ENCODE data around the gene VPREB1.
A peak's percentile ranks its signal among the peaks of the same experiment; 100 is the strongest.
"Not testable (repeated sequence)": the region's sequence is repeated elsewhere in the genome, so short reads cannot be mapped to it uniquely, and the experiment has no call there.

Gene VPREB1

DNA sequence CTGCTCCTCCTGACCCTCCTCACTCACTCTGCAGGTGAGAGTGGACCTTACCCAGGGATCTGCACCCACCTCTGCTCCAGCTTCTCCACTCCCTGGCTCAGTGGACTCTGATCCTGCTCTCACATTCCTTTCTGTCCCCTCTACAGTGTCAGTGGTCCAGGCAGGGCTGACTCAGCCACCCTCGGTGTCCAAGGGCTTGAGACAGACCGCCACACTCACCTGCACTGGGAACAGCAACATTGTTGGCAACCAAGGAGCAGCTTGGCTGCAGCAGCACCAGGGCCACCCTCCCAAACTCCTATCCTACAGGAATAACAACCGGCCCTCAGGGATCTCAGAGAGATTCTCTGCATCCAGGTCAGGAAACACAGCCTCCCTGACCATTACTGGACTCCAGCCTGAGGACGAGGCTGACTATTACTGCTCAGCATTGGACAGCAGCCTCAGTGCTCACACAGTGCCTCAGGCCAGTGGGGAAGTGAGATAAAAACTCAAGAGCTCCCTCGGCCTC lies 29.7 kb upstream of the VPREB1 start:
- no peak for DNase-seq (ENCODE audit: low spot score)

DNA sequence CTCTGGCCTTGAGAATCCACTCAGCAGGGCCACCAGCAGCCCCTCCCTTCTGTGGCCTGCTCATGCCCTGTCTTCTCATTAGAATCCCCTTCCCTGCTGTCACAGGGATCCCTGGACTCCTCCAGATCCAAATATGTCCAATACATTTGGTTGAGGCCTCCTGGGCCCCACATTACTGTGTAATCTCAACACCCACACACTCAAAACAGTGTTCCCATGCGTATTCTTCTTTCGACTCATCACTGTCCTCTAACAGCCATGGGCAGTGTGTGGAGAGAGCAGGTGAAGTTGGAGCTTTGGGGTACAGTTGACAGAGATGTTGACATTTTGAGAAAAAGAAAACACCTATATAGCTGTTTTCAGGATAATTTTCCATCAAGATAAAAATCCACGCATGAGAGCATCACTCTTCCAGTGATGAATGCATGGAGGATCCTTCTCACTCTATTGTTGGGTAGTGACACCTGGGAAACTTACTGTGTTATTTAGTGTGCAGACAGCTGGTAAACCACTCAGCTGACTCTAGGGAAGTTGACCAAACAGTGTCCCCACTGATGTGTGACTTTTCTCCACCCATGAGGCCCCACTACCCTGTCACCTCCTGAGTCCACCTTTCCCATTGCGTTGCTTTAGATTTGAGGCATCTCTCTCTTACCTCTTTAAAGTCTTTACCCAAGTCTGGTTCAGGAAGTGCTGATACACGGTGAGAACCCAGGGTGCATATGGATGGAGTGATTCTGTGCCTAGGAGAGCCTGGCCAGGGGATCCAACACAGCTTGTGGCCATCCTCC lies 28.7 kb upstream of the VPREB1 start:
- DNase-seq (ENCODE audit: low spot score): no peak

DNA sequence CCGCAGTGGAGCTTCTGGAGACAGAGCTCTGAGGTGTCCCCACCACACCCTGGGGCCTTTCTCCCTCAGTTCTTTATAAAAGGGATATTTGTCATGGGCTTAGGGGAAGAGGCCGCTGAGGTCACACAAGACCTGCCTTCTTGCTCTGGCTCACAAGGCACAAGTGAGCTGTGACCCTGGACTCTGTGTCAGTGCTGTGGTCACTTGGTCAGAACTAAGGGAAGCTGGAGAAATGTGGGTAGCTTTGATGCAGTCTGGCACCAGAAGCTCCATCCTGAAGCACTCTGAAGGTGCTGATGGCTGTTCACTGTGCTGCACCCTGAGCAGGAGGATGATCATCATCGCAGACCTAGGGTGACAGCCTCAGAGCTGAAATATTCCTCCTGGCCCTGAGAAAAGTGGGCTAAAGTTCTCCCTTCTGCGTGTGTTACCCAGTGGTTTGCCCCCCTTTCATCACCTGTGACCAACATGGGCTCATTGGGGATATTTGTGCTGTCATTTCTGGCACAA lies 28.1 kb upstream of the VPREB1 start:
- DNase-seq (ENCODE audit: low spot score): no peak

DNA sequence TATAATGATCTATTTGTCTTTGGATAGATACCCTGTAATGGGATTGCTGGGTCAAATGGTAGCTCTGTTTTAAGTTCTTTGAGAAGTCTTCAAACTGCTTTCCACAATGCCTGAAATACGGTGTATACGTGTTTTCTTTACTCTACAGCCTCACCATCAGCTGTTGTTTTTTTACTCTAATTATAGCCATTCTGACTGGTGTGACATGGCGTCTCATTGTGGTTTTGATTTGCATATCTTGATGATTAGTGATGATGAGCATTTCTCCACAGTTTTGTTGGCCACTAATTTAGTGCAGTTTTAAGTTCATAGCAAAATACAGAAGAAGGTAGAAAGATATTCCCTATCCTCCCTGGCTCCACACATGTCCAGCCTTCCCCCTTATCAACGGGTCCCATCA lies 26.3 kb upstream of the VPREB1 start:
- no peak for DNase-seq (ENCODE audit: low spot score)

DNA sequence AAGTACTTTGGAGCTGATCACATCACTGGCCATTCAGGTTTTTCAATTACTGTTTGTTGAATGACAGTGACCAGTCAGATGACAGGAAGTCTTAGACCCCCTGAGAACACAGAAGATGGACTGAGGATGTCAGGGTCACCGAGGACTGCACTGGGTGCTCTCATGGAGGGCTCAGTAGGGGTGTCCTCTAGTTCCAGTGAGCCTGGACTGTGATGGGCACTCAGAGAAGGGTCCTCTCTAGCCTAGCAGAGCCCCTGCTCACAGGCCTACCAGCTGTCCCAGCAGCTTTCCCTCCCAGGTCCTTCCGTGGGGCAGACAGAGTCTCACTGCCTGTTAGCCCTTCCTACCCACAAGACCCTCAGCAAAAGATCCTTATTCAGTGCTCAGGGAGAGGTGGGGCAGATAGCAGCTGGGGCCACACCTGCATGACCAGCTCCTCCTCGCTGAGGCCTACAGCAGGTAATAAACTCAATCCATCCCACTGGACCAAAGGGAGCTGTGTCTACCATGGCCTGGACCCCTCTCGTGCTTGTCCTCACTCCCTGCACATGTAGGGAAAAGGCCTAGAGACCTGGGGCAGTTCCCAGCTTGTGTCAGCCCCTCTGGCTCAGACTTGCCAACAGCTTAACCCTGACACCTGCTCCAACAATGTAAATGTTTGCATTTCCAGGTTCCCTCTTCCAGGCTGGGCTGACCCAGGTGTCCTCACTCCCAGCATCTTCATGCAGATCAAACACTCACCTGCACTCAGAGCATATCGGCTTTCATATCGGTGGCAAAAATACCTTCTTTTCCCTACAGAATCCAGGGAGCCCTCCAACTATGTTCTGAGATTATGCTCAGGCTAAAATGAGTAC lies 25.2 kb upstream of the VPREB1 start:
- no peak for DNase-seq (ENCODE audit: low spot score)

DNA sequence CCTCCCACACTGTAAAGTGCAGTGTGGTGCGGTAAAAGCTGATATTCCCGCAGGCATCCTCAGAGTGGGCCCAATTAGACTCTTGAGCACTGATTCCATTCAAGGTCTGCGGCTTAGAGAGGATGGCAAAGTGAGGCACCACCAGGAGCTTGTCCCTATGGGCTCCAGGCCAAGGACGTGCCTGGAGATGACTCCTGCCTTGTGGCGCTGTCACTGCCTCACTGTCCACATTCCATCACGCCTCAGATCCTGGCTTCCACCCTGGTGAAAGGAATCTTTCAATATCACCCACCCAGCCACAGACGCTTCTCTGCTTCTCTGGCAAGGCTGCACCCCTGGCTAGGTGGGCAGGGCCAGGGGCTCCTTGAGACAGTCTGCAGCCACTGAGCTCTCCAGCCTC lies 23.5 kb upstream of the VPREB1 start:
- not testable (repeated sequence) for DNase-seq (ENCODE audit: low spot score)

DNA sequence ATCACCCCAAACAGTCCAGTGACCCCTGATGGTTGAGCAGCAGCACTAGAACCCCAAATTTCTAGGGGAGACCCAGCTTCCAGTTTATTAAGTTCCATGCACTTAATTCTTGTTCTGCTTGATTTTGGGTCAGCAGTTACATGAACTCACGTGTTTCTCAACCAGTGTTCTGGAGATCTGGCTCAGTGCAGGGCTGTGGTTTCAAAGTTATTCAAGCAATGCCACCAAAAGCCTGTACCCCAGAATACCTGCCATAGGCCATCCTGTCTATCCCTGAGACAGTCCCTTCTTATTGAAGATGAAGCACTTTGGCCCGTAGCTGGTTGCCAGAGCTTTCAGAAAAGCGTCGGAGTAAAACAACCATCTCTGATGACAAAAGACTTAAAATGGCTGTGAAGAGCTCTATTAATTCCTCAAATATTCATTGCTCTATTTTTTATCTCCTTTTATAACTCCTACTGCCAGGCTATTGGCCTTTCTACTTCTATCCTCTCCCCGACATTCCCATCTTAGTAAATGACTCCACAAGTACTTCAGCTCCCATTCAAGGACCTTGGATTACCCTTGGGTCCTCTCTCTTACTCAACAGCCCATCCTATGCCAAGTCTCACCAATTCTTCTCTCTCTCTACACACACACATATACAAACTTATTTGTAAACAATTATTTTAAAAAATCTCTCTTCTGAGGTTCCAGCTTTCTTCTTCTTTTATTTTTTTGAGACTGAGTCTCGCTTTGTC lies 18.0 kb upstream of the VPREB1 start:
- DNase-seq (ENCODE audit: low spot score): no peak

DNA sequence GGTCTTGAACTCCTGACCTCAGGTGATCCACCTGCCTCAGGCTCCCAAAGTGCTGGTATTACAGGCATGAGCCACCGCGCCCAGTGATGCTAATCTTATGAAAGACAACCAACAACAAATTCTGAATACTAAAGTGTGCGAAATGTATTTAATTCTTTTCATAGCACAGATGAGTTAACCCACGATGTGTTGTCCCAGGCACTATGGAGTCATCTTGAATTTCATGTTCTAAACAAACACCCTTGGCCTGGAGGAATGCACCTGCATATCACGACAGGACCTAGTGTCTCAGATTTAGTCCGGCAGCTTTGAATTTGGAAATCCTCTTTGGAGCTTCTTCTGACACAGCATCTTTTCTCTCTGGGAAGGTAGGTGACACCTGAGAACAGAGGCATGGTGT lies 16.2 kb upstream of the VPREB1 start:
- DNase-seq (ENCODE audit: low spot score): no peak

DNA sequence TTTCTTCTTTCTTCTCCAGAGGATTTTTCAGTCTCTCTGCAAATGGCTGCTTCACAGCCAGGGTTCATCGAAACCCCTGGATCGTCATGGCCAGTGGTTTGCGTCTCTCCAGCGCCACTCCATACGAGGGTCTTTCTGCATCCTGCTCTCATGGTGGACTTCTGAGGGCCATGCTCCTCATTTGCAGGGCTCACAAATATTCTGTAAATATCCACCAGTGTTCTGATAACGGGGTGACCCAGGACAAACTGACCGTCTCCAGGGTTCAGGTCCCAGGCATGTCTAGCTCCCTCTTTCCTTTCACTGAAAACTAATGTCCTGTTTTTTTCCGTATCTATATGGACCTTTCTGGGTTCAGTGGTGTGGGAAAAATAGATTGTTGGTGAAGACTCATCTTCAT lies 15.7 kb upstream of the VPREB1 start:
- DNase-seq (ENCODE audit: low spot score): no peak

DNA sequence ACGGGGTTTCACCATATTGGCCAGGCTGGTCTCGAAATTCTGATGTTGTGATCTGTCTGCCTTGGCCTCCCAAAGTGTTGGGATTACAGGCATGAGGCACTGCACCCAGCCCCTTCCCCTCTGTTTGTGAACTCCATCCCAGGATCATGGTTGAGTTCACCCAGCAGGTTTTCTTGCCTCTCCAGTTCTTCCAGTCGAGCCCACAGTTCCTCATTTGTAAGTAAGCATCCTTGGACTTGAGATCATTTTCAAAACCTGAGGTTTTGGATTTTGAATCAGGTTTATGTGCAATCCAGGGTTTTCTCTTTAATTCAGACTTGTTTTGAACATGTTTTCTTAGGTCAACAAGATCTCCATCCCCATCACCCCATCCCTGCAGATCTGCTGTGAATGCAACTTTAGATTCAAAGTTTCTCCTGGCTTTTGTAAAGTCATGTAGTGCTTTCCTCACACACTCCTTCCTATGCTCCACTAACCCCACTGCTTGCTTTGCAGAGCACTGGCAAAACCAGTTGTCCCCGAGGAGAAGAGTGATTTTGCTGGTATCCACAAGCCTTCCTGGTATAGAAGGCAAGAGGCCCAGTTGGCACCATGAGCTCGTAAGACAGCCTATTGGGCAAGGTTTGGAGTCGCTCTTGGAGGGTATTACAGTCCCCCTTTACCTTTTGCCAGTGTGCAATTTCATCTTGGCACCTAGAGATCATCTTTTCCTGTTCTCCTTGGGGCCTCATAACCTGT lies 14.7 kb upstream of the VPREB1 start:
- no peak for DNase-seq (ENCODE audit: low spot score)

DNA sequence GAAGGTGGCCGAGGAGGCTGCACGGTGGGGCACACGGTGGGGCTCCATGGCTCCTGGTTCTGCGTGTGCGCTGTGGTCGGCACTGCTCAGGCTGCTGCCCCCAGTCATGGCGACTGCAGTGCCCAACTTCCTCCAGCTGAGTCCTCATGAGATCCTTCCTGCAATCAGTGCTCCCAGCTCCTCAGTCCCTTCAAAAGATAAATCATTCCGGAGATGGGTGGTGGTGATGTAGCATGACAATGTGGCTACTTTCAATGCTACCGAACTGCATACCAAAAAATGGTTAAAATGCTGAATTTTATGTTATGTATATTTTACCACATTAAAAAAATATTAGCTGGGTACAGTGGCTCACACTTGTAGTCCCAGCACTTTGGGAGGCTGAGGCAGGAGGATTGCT lies 14.1 kb upstream of the VPREB1 start:
- no peak for DNase-seq (ENCODE audit: low spot score)

DNA sequence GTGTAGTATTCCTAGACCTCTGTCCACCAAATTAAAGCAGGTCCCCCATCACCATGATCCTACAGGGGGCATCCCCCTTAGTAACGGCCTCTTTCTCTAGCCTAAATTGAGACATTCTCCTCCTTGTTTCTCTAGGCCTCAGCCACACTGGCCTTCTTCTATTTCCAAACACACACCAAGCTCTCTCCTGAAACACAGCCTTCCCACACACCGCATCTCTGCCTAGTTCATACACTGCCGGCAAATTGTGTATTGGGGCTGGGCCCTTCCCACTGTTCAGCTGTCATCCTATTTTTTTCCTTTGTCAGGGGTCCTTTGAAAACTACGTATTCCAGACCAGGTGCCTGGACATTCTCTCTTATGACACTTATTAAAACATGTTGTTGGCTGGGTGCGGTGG lies 11.5 kb upstream of the VPREB1 start:
- DNase-seq (ENCODE audit: low spot score): no peak

DNA sequence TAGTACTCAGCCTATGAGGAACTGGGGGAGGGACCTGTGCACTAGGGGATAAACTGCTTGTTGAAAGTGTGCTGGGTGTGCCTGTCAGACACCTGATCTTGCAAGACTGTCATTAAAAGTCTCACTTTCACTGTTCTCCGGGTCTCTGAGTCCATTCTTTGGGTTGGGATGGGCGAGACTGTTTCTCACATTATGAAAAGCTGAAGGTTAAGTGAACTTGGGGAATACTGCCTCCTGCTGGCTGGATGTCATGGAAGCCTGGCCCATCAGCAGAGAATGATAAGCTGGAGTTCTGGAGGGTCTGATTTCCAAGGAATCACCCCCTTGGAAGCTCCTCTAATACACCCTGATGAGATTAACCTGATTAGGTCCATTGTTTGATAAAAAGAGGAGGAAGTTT lies 9.0 kb upstream of the VPREB1 start:
- peak; percentile 40 for DNase-seq (ENCODE audit: low spot score)

DNA sequence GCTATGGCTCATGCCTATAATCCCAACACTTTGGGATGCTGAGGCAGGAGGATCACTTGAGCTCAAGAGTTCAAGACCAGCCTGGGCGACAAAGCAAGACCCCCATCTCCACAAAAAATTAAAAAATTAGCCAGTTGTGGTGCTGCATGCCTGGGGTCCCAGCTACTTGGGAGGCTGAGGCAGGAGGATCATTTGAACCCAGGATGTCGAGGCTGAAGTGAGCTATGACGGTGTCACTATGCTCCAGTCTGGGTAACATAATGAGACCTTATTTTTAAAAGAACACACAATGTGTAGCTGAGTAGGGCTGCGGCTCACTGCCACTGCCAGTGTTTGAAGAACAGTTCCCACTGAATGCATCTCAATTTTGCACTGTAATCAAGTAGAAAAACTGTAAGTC lies 7.1 kb upstream of the VPREB1 start:
- DNase-seq (ENCODE audit: low spot score): no peak

DNA sequence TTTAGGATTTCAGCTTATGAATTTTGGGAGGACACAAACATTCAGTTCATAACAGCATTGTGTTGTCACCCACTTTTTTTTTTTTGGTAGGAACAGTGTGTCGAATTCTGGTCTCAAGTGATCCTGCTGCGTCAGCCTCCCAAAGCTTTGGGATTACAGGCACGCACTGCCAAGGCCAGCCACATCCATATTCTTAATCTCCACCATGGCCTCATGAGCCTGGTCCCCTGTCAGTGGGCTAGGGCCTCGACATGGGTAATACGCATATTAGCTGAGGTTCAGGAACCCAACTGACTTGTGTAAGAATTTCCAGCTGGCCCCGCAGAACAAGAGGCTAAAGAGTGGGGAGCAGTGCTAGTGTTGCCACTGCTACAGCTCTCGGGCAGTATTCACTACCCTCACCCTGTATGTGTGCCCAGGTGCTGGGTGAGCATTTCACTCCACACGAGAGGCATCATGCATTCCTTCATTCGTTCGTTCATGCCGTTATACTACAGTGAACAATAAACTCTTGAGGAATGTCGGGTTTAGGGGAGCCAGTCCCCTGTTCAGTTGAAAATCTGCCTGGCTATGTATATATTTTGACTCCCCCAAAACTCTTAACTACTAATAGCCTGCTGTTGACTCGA lies 5.2 kb upstream of the VPREB1 start:
- no peak for DNase-seq (ENCODE audit: low spot score)

DNA sequence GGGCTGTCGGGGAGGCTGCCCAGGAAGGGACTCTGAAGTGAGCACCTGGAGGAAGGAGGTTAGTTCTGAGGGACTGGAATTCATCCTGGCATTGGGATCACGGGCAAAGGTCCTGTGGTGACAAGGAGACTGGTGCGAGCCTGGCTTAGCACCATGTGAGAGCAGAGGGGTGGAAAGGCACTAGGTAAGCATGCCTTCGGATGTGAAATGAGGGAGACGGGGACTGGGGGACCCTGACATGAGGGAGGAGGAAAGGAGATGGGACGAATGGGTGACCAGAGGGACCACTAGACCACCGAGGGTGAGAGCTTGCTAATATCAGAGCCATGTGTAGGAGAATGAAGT lies 3.1 kb upstream of the VPREB1 start:
- no peak for DNase-seq (ENCODE audit: low spot score)

DNA sequence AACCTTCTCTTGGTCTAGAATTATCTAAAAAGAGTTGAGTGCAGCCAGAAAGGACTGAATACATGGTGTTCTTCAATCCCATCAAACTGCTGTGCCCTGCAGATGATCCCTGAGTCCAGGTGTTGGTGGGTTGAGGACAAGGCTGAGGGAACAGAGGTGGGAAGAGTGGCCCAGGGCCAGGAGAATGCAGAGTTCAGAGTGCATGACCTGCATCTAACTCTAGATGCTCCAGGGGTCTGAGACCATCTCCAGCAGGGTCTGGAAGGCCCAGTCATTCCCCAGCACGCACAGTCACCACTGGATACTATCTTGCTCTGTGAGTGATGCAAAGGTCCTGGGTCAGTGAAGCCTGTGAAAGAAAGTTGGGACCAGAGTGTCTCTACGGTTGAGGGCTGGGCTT lies 2.1 kb upstream of the VPREB1 start:
- DNase-seq (ENCODE audit: low spot score): no peak

DNA sequence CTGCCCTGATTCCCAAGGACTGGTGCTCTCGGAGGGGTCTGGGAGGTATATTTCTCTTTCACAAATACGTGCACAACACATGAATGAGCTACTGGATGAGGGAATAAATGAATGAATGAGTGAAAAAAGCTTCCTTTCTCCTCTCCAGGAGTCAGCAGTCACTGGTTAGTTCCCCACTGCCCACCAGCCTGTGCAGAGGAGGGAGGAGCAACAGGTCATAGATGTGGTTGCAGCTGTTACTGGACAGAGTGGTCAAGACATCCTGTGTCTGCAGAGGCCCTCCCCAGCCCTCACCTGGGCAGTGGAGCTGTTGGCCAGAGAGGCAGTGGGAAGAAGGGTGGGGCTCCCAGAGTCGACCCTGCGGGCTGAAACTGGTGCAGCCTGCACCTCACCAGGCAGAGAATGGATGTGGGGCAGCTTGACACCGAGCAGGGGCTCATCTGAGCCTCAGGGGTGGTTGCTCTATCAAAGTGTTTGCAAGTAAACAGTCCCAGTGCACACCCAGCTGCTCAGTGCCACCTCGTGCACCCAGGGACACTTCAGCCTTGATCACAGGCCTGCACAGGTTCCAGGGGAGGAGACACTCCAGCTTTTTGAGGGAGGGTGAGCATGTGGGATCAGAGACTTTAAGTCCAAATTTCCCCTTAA lies 1.4 kb upstream of the VPREB1 start:
- no peak for DNase-seq (ENCODE audit: low spot score)

DNA sequence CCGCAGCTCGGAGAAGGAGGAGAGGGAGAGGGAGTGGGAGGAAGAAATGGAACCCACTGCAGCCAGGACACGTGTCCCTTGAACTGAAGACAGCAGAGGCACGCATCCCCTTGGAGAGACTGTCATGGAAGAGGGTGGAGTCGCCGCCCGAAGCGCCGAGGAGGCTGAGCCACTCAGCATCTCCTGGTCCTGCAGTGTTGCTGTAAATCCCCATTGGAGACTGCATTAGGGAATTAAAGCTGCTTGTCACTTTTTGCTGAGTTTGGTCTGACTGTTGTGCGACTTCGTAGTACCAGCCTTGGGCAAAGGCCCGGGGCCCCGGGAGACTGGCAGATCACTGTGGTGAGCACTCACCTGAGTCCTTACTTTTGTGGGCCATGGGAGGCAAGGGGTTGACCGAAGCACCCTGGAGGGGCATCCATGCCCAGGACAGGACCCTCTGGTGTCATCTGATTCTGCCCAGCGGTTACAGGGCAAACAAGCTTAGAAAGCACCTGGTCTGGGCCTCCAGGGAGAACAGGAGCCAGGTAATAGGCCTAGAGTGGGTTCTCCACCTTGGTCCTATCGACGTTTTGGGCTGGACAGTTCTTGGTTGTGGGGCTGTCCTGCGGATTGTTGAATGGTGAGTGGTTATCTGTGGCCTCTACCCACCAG lies 797 bp downstream of the VPREB1 start:
- no peak for DNase-seq (ENCODE audit: low spot score)

DNA sequence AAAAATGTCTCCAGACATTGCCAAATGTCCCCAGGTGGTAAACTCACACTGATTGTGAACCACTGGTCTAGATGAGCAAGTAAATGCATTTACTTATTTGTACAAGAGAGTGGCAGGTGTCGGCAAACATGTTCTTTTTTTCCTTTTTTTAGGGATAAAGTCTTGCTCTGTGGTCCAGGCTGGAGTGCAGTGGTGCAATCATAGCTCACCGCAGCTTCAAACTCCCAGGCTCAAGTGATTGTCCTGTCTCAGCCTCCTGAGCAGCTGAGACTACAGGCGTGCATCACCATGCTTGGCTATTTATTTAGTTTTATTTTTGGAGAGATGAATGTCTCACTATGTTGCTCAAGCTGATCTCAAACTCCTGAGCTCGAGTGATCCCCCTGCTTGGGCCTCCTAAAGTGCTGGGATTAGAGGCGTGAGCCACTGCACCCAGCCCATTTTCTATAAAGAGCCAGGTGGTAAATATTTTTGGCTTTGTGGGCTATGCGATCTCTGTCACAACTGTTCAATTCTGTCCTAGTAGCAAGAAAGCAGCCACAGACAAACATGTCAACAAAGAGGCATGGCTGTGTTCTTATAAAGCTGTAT lies 1.4 kb downstream of the VPREB1 start:
- DNase-seq (ENCODE audit: low spot score): no peak

Data from CD4-positive, alpha-beta T cell treated with Interleukin-15 for 4 hours (primary cell).